Dendritic cell treated with granulocyte-macrophage colony-stimulating factor and Interleukin-4, amounts not matched to agents 40 ng/mL and 50 ng/mL, for 4 days (primary cell): ENCODE results near the gene POM121C.
"Not testable (repeated sequence)": the region's sequence is repeated elsewhere in the genome, so short reads cannot be mapped to it uniquely, and the experiment has no call there.

ENCODE experiments used
- H3K27ac Mint-ChIP-seq: one replicate; pipeline ENCODE4 v1.8.0; 2022; ENCODE audit warnings: mild to moderate bottlenecking, mixed read lengths
- H3K27me3 Mint-ChIP-seq: one replicate; pipeline ENCODE4 v1.8.0; 2022; ENCODE audit warnings: mild to moderate bottlenecking, mixed read lengths
- H3K36me3 Mint-ChIP-seq: one replicate; pipeline ENCODE4 v1.8.0; 2022; ENCODE audit warnings: low read depth, mixed read lengths
- H3K4me1 Mint-ChIP-seq: one replicate; pipeline ENCODE4 v1.8.0; 2022; ENCODE audit warnings: low read depth, mixed read lengths
- H3K4me3 Mint-ChIP-seq: one replicate; pipeline ENCODE4 v1.8.0; 2022; ENCODE audit warnings: mild to moderate bottlenecking, moderate library complexity, mixed read lengths
- H3K9me3 Mint-ChIP-seq: one replicate; pipeline ENCODE4 v1.8.0; 2022; ENCODE audit warnings: mixed read lengths
- intact Hi-C: fragments of 100-400 bp; cut with micrococcal nuclease; formaldehyde crosslinking; loops from one replicate; pipeline ENCODE4 v1.15.0; 2022

POM121C gene

GRCh38 chr7:75393194-75393593 lies 92.9 kb downstream of the POM121C start:
- H3K9me3 Mint-ChIP-seq, H3K36me3 Mint-ChIP-seq, H3K4me3 Mint-ChIP-seq, intact Hi-C loops, H3K27ac Mint-ChIP-seq, H3K4me1 Mint-ChIP-seq, H3K27me3 Mint-ChIP-seq: not testable (repeated sequence)

GRCh38 chr7:75374519-75375317 lies 111.4 kb downstream of the POM121C start:
- H3K36me3 Mint-ChIP-seq, intact Hi-C loops, H3K4me1 Mint-ChIP-seq, H3K9me3 Mint-ChIP-seq, H3K4me3 Mint-ChIP-seq, H3K27ac Mint-ChIP-seq, H3K27me3 Mint-ChIP-seq: not testable (repeated sequence)

- H3K4me3 Mint-ChIP-seq, H3K4me1 Mint-ChIP-seq, H3K36me3 Mint-ChIP-seq, H3K9me3 Mint-ChIP-seq, H3K27ac Mint-ChIP-seq, H3K27me3 Mint-ChIP-seq, intact Hi-C loops: not testable (repeated sequence)
These were observed 112.0 kb downstream of the POM121C start for GRCh38 chr7:75374144-75374518.

- H3K4me3 Mint-ChIP-seq, H3K27ac Mint-ChIP-seq, H3K27me3 Mint-ChIP-seq, H3K9me3 Mint-ChIP-seq, intact Hi-C loops, H3K36me3 Mint-ChIP-seq, H3K4me1 Mint-ChIP-seq: not testable (repeated sequence)
These were observed 118.8 kb downstream of the POM121C start for GRCh38 chr7:75367313-75367712.
